Caco-2 (cell line): ENCODE results near the gene MRPL41. TPM values are rescaled to one million over a fixed set of nuclear protein-coding genes. Genes with fewer than 3 reads are reported as not detected.
"Not testable (repeated sequence)": the region's sequence is repeated elsewhere in the genome, so short reads cannot be mapped to it uniquely, and the experiment has no call there.

ENCODE experiments used
- BruUV-seq: library from RNA; stranded (reverse); fragments of 400-500 nt; replicated peaks from 2 replicates; lab custom pipeline; 2021; lab: Mats Ljungman, UMichigan
- CTCF ChIA-PET: fragments of 300-600 bp; sonication (Branson Sonifier 250); formaldehyde crosslinking; loops from one replicate; lab custom pipeline; 2022; ENCODE audit warnings: antibody characterized with exemption; lab: Charles Lee
- POLR2A ChIA-PET: fragments of 300-600 bp; sonication (Branson Sonifier 250); formaldehyde crosslinking; loops from one replicate; lab custom pipeline; 2022; ENCODE audit warnings: antibody characterized with exemption; lab: Charles Lee
- DNase-seq, 2 experiments: peaks; one replicate each; pipeline versions ENCODE4 v3.0.0 to v3.0.0-alpha.2; 2020 to 2022
- H3K27me3 ChIP-seq: replicated peaks from 2 replicates; pipeline ENCODE4 v1.6.0; 2011; ENCODE audit warnings: low read length; ENCODE audit not compliant: control insufficient read depth, insufficient read depth
- H3K36me3 ChIP-seq: 2 replicates; pipeline ENCODE4 v1.5.1; 2011; ENCODE audit warnings: low read length; ENCODE audit not compliant: control insufficient read depth, insufficient read depth
- H3K4me1 ChIP-seq: fragments of 250-450 bp; sonication (Bioruptor Pico); 2 replicates; pipeline ENCODE4 v1.5.1; 2020; ENCODE audit warnings: mild to moderate bottlenecking
- H3K4me3 ChIP-seq: 2 replicates; pipeline ENCODE4 v1.5.1; 2011; ENCODE audit warnings: low read depth, mild to moderate bottlenecking, control low read depth, low read length
- H3K9me3 ChIP-seq: fragments of 250-450 bp; sonication (Bioruptor Pico); 2 replicates; pipeline ENCODE4 v1.5.1; 2020; ENCODE audit warnings: mild to moderate bottlenecking, moderate library complexity
- H3K27ac Mint-ChIP-seq: one replicate; pipeline ENCODE4 v1.8.0; 2022; ENCODE audit warnings: mixed read lengths; ENCODE audit not compliant: unreplicated experiment
- H3K27me3 Mint-ChIP-seq: one replicate; pipeline ENCODE4 v1.8.0; 2022; ENCODE audit warnings: mixed read lengths; ENCODE audit not compliant: insufficient read depth, unreplicated experiment
- H3K36me3 Mint-ChIP-seq: one replicate; pipeline ENCODE4 v1.8.0; 2022; ENCODE audit warnings: mild to moderate bottlenecking, mixed read lengths; ENCODE audit not compliant: insufficient read depth, unreplicated experiment
- H3K4me1 Mint-ChIP-seq: one replicate; pipeline ENCODE4 v1.8.0; 2022; ENCODE audit warnings: low read depth, mixed read lengths; ENCODE audit not compliant: unreplicated experiment
- H3K4me3 Mint-ChIP-seq: one replicate; pipeline ENCODE4 v1.8.0; 2022; ENCODE audit warnings: mild to moderate bottlenecking, moderate library complexity, mixed read lengths; ENCODE audit not compliant: unreplicated experiment
- H3K9me3 Mint-ChIP-seq: one replicate; pipeline ENCODE4 v1.8.0; 2022; ENCODE audit warnings: mixed read lengths; ENCODE audit not compliant: unreplicated experiment
- CTCF ChIP-seq, 2 experiments: fragments of 200-600 bp in 1 of 2; IDR thresholded peaks; 1 replicate in 1 of 2; 2 replicates in 1 of 2; pipeline versions ENCODE4 v1.5.1 to v1.8.0; 2011 to 2022; ENCODE audit warnings: antibody characterized with exemption in 1 of 2, control low read depth in 1 of 2, inconsistent platforms in 1 of 2, low read depth in 1 of 2, low read length in 1 of 2, mild to moderate bottlenecking in 1 of 2, moderate library complexity in 1 of 2; ENCODE audit not compliant: insufficient read depth in 1 of 2, severe bottlenecking in 1 of 2, unreplicated experiment in 1 of 2
- intact Hi-C: fragments of 100-400 bp; cut with micrococcal nuclease; formaldehyde crosslinking; loops from one replicate; pipeline ENCODE4 v1.10.0; 2022; ENCODE audit not compliant: unreplicated experiment
- total RNA-seq: library from RNA; stranded (reverse); gene quantifications from 2 replicates; pipeline ENCODE4 v1.2.3, GENCODE V29; 2022

Gene MRPL41
- total RNA-seq, 1 experiment from 2014 or later: 44.2 TPM

GRCh38 chr9:137530331-137530730 lies 21.3 kb upstream of the MRPL41 start:
- peaks cover 7% of the 10 kb centered on the region; the same call in 1 of the 2 replicates for H3K4me1 ChIP-seq
- H3K4me3 Mint-ChIP-seq: no peak overlapping the region
- no peaks in the 10 kb centered on the region for H3K9me3 Mint-ChIP-seq
- CTCF ChIA-PET: no interaction called here
- POLR2A ChIA-PET: no interaction called here
- H3K27me3 Mint-ChIP-seq: no peaks in the 10 kb centered on the region
- no TSS peak for BruUV-seq
- peaks cover 7% of the 10 kb centered on the region for H3K4me1 Mint-ChIP-seq
- H3K36me3 Mint-ChIP-seq: peaks cover 12% of the 10 kb centered on the region
- DNase-seq: no peak
- TF ChIP-seq CTCF (IDR thresholded peaks at IDR 0.05; ENCODE audit: insufficient read depth in 1 of 2, low read depth in 1 of 2, low read length in 1 of 2, severe bottlenecking in 1 of 2, unreplicated experiment in 1 of 2): no peak
- H3K4me3 ChIP-seq: no peak overlapping the region
- H3K36me3 ChIP-seq: no peaks in the 10 kb centered on the region
- intact Hi-C loops: loop anchor here (10.0 kb wide), 1 partner anchor 236 kb away; no protein-coding TSS in a partner anchor
- no peak overlapping the region for H3K27ac Mint-ChIP-seq
- H3K9me3 ChIP-seq: no peaks in the 10 kb centered on the region
- H3K27me3 ChIP-seq: no peaks in the 10 kb centered on the region

- intact Hi-C loops: loop anchor here (10.0 kb wide), 1 partner anchor 236 kb away; no protein-coding TSS in a partner anchor
- no peak overlapping the region for H3K27ac Mint-ChIP-seq
- DNase-seq: no peak
- H3K9me3 Mint-ChIP-seq: no peaks in the 10 kb centered on the region
- no peak for TF ChIP-seq CTCF (IDR thresholded peaks at IDR 0.05; ENCODE audit: insufficient read depth in 1 of 2, low read depth in 1 of 2, low read length in 1 of 2, severe bottlenecking in 1 of 2, unreplicated experiment in 1 of 2)
- no peaks in the 10 kb centered on the region for H3K27me3 ChIP-seq
- BruUV-seq: no TSS peak
- H3K4me3 ChIP-seq: no peak overlapping the region
- H3K36me3 ChIP-seq: no peaks in the 10 kb centered on the region
- H3K4me3 Mint-ChIP-seq: no peak overlapping the region
- POLR2A ChIA-PET: no interaction called here
- peaks cover 12% of the 10 kb centered on the region for H3K36me3 Mint-ChIP-seq
- no peaks in the 10 kb centered on the region for H3K27me3 Mint-ChIP-seq
- H3K9me3 ChIP-seq: no peaks in the 10 kb centered on the region
- peaks cover 7% of the 10 kb centered on the region; the same call in 1 of the 2 replicates for H3K4me1 ChIP-seq
- CTCF ChIA-PET: no interaction called here
- peaks cover 7% of the 10 kb centered on the region for H3K4me1 Mint-ChIP-seq
Observed at GRCh38 chr9:137531099-137531765, 20.4 kb upstream of the MRPL41 start.

GRCh38 chr9:137532891-137533468 lies 18.7 kb upstream of the MRPL41 start:
- H3K9me3 Mint-ChIP-seq, H3K27ac Mint-ChIP-seq, H3K4me3 Mint-ChIP-seq, DNase-seq, H3K36me3 ChIP-seq, H3K27me3 Mint-ChIP-seq, H3K9me3 ChIP-seq, H3K4me1 Mint-ChIP-seq, H3K4me3 ChIP-seq, H3K4me1 ChIP-seq, CTCF ChIA-PET, H3K27me3 ChIP-seq, POLR2A ChIA-PET, BruUV-seq: not testable (repeated sequence)
- intact Hi-C loops: loop anchor here (10.0 kb wide), 1 partner anchor 238 kb away; no protein-coding TSS in a partner anchor
- peaks cover 12% of the 10 kb centered on the region for H3K36me3 Mint-ChIP-seq
